Gastrocnemius medialis (tissue), 4 donors: Measurements from ENCODE around the gene SLC12A2.

Experiments
- CTCF ChIP-seq, 5 experiments: fragments of 450-650 bp in 3 of 5; fragments of 200-600 bp in 2 of 5; sonication (generic) in 2 of 5; IDR thresholded peaks in 4 of 5; conservative IDR thresholded peaks in 1 of 5; 1 replicate in 4 of 5; 2 replicates in 1 of 5; pipeline ENCODE4 v1.5.1; 2016 to 2019; ENCODE audit warnings: antibody characterized with exemption in 5 of 5, mild to moderate bottlenecking in 3 of 5, moderate library complexity in 3 of 5
- POLR2A ChIP-seq, 2 donors: fragments of 450-650 bp; IDR thresholded peaks; one replicate each; pipeline ENCODE4 v1.6.1; 2017; ENCODE audit warnings: antibody characterized with exemption in 2 of 2, mild to moderate bottlenecking in 2 of 2, moderate library complexity in 2 of 2

GRCh38 chr5:128144491-128144890 lies 60.9 kb downstream of the SLC12A2 start:
- TF ChIP-seq POLR2A (IDR thresholded peaks at IDR 0.05) (no peak), CTCF (IDR thresholded peaks at IDR 0.05 in 4 of 5, conservative IDR thresholded peaks at IDR 0.05 in 1 of 5) (no peak)
